Epithelial cell of esophagus (primary cell): ENCODE measurements around the gene COL8A2.

Experiments
- DNase-seq: peaks from one replicate; pipeline ENCODE4 v3.0.0; 2010; ENCODE audit warnings: low read depth
- H3K4me3 ChIP-seq: 2 replicates; pipeline ENCODE4 v1.5.1; 2011; ENCODE audit warnings: mild to moderate bottlenecking, low read length, control low read depth
- TF ChIP-seq, protein P1 (sequence below): IDR thresholded peaks from 2 replicates; pipeline ENCODE4 v1.5.1; 2011; ENCODE audit warnings: low read depth, mild to moderate bottlenecking, low read length, control low read depth, inconsistent platforms; ENCODE audit not compliant: insufficient read depth; ENCODE audit errors: missing control alignments

The COL8A2 gene

DNA sequence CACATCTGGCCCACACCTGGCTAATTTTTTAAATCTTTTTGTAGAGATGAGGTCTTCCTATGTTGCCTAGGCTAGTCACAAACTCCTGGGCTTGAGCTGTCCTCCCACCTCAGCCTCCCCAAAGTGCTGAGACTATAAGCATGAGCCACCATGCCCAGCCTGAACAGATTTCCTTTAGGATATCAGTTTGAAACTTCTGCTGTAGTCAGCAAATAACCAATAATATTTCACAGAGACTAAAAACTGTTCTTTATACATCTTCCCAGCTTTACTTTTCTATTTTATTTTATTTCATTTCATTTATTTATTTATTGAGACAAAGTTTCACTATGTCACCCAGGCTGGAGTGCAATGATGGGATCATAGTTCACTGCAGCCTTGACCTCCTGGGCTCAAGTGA lies 71.0 kb downstream of the COL8A2 start:
- no peak overlapping the region for H3K4me3 ChIP-seq
- TF ChIP-seq, protein P1, sequence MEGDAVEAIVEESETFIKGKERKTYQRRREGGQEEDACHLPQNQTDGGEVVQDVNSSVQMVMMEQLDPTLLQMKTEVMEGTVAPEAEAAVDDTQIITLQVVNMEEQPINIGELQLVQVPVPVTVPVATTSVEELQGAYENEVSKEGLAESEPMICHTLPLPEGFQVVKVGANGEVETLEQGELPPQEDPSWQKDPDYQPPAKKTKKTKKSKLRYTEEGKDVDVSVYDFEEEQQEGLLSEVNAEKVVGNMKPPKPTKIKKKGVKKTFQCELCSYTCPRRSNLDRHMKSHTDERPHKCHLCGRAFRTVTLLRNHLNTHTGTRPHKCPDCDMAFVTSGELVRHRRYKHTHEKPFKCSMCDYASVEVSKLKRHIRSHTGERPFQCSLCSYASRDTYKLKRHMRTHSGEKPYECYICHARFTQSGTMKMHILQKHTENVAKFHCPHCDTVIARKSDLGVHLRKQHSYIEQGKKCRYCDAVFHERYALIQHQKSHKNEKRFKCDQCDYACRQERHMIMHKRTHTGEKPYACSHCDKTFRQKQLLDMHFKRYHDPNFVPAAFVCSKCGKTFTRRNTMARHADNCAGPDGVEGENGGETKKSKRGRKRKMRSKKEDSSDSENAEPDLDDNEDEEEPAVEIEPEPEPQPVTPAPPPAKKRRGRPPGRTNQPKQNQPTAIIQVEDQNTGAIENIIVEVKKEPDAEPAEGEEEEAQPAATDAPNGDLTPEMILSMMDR: no peak
- no peak for DNase-seq

DNA sequence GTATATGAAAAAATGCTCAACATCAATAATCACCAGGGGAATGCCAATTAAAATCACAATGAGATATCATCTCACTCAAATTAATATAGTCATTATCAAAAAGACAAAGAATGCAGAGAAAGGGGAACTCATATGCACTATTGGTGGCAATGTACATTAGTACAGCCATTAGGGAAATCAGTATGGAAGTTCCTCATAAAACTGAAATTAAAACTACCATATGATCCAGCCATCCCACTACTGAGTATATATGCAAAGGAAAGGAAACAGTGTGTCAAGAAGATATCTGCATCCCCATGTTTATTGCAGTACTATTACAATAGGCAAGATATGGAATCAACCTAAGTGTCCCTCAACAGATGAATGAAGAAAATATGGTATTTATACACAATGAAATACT lies 73.2 kb downstream of the COL8A2 start:
- TF ChIP-seq, protein P1: no peak
- H3K4me3 ChIP-seq: no peak overlapping the region
- DNase-seq: no peak
